GM23248 (cell line): ENCODE measurements around the gene MRPL17.

Source experiments
- EZH2 ChIP-seq: fragments of 200-600 bp; sonication (generic); IDR thresholded peaks from 2 replicates; pipeline ENCODE4 v1.6.1; 2018; ENCODE audit warnings: antibody characterized with exemption, mild to moderate bottlenecking; ENCODE audit not compliant: insufficient read depth, poor library complexity, severe bottlenecking
- EZH2phosphoT487 ChIP-seq: fragments of 200-600 bp; sonication (generic); IDR thresholded peaks from 2 replicates; pipeline ENCODE4 v1.6.1; 2018; ENCODE audit warnings: antibody characterized with exemption, moderate library complexity, mild to moderate bottlenecking, low read depth; ENCODE audit not compliant: insufficient read depth

DNA sequence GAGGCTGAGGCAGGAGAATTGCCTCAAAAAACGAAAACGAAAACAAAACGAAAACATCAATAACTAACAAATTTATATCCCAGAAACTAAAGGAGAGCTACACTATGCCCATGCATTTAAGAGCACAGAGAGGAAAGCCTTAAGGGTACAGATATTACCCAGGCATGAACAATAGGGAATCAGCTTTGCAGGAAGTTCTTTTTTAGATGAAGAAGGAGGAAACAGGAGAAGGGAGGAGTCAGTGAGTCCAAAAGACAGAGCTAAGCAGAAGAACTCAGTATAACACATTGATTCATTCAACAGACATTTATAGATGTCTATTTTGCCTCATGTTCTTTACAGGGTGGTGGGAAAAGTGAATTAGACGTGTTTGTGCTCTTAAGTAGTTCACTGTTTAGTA lies 8.3 kb downstream of the MRPL17 start:
- no peak for TF ChIP-seq EZH2
- TF ChIP-seq EZH2phosphoT487, result no peak
